Stomach (tissue), 9 donors: ENCODE measurements around the gene DLG2. TPM values are rescaled to one million over a fixed set of nuclear protein-coding genes. Genes with fewer than 3 reads are reported as not detected.
A peak's percentile ranks its signal among the peaks of the same experiment; 100 is the strongest.

ENCODE experiments used
- DNase-seq, 2 donors: peaks; one replicate each; pipeline versions ENCODE4 v3.0.0 to v3.0.0-alpha.2; 2013 to 2019
- H3K27ac ChIP-seq, 5 donors: fragments of 200-600 bp in 4 of 5; sonication (generic) in 4 of 5; one replicate each; pipeline ENCODE4 v1.5.1; 2013 to 2019; ENCODE audit warnings: mild to moderate bottlenecking in 1 of 5, moderate library complexity in 1 of 5
- H3K27me3 ChIP-seq, 3 donors: fragments of 200-600 bp; sonication (generic); one replicate each; pipeline ENCODE4 v1.5.1; 2017 to 2019; ENCODE audit warnings: mixed run types in 1 of 3
- H3K36me3 ChIP-seq, 4 donors: fragments of 200-600 bp; sonication (generic); 1 replicate in 3 of 4; 2 replicates in 1 of 4; pipeline ENCODE4 v1.5.1; 2016 to 2019
- H3K4me1 ChIP-seq, 4 donors: fragments of 200-600 bp; sonication (generic); one replicate each; pipeline ENCODE4 v1.5.1; 2016 to 2019
- H3K4me3 ChIP-seq, 4 donors: fragments of 200-600 bp; sonication (generic) in 3 of 4; one replicate each; pipeline ENCODE4 v1.5.1; 2016 to 2019; ENCODE audit warnings: mild to moderate bottlenecking in 1 of 4
- H3K9me3 ChIP-seq, 4 donors: fragments of 200-600 bp; sonication (generic); one replicate each; pipeline ENCODE4 v1.5.1; 2016 to 2019
- EP300 ChIP-seq: sonication (generic); formaldehyde crosslinking; IDR thresholded peaks from one replicate; pipeline ENCODE4 v1.6.1; 2017; ENCODE audit warnings: antibody characterized with exemption
- POLR2A ChIP-seq, 4 donors: fragments of 450-650 bp; IDR thresholded peaks; one replicate each; pipeline ENCODE4 v1.6.1; 2016; ENCODE audit warnings: antibody characterized with exemption in 4 of 4, control low read depth in 2 of 4, mild to moderate bottlenecking in 1 of 4, moderate library complexity in 1 of 4
- POLR2AphosphoS5 ChIP-seq, 3 donors: sonication (generic); formaldehyde crosslinking; IDR thresholded peaks; one replicate each; pipeline ENCODE4 v1.6.1; 2016; ENCODE audit warnings: antibody characterized with exemption in 3 of 3
- WGBS, 5 donors: extraction: QIAGEN DNeasy Blood & Tissue Kit in 3 of 5; methylation state at CpG; one replicate each; pipeline versions ENCODE4 v1.1.5 to v1.1.7; 2013 to 2018; 5-methylcytosine and 5-hydroxymethylcytosine counted together
- intact Hi-C: fragments of 100-400 bp; cut with DNase I; formaldehyde crosslinking; loops from one replicate; pipeline ENCODE4 v1.15.1; 2023; ENCODE audit warnings: low total_unique reads
- polyA plus RNA-seq, 3 donors: library from polyadenylated mRNA; stranded (reverse); fragments of 200-250 nt; gene quantifications; one replicate each; pipeline ENCODE4 v1.2.3, GENCODE V29; 2013
- total RNA-seq, 5 donors: library from RNA; depleted of rRNA; stranded (reverse); fragments of >200 nt; gene quantifications; one replicate each; pipeline versions ENCODE4 v1.1.0 to v1.2.3, GENCODE V29; 2014 to 2016
- TF ChIP-seq, protein P1 (sequence below), 7 experiments: fragments of 450-650 bp in 4 of 7; fragments of 200-600 bp in 3 of 7; sonication (generic) in 3 of 7; IDR thresholded peaks; one replicate each; pipeline ENCODE4 v1.5.1; 2016 to 2019; ENCODE audit warnings: antibody characterized with exemption in 7 of 7, control low read depth in 2 of 7, mild to moderate bottlenecking in 1 of 7
- donor health status: healthy with polysubstance abuse.
- donor health status: Bipolar disorder and iron deficiency.
- donor health status: healthy.

Gene DLG2
- total and polyA plus RNA-seq, 8 donors: 1.3 to 19.1 (median 3.5) TPM

GRCh38 chr11:85663753-85664614 is 36.8 kb upstream of the DLG2 start:
- Histone ChIP-seq H3K9me3 (no peaks in the 10 kb centered on the region), H3K4me3 (peak overlapping the region; percentile 75 to 88 (median 82)), H3K27ac (peak overlapping the region; percentile 95 to 99 (median 98)), H3K4me1 (peaks cover 8 to 62% (median 52%) of the 10 kb centered on the region in 4 donors), H3K27me3 (no peaks in the 10 kb centered on the region), H3K36me3 (peaks cover 0 to 34% (median 17%) of the 10 kb centered on the region in 4 donors)
- TF ChIP-seq EP300 (no peak), POLR2A (IDR thresholded peaks at IDR 0.05) (peak in 1 of 4 donors; percentile 43), POLR2AphosphoS5 (IDR thresholded peaks at IDR 0.05) (peak in 2 of 3 donors; percentile 45 to 69)
- TF ChIP-seq, protein P1, sequence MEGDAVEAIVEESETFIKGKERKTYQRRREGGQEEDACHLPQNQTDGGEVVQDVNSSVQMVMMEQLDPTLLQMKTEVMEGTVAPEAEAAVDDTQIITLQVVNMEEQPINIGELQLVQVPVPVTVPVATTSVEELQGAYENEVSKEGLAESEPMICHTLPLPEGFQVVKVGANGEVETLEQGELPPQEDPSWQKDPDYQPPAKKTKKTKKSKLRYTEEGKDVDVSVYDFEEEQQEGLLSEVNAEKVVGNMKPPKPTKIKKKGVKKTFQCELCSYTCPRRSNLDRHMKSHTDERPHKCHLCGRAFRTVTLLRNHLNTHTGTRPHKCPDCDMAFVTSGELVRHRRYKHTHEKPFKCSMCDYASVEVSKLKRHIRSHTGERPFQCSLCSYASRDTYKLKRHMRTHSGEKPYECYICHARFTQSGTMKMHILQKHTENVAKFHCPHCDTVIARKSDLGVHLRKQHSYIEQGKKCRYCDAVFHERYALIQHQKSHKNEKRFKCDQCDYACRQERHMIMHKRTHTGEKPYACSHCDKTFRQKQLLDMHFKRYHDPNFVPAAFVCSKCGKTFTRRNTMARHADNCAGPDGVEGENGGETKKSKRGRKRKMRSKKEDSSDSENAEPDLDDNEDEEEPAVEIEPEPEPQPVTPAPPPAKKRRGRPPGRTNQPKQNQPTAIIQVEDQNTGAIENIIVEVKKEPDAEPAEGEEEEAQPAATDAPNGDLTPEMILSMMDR (IDR thresholded peaks at IDR 0.05): peak in 5 of 7 experiments; percentile 56 to 66 (median 57)
- intact Hi-C loops: no loop called here
- DNase-seq: peak; percentile 88 to 94
- 0% methylated on average over 59 to 73 of the region's 73 CpGs for WGBS, 5 donors

DNA sequence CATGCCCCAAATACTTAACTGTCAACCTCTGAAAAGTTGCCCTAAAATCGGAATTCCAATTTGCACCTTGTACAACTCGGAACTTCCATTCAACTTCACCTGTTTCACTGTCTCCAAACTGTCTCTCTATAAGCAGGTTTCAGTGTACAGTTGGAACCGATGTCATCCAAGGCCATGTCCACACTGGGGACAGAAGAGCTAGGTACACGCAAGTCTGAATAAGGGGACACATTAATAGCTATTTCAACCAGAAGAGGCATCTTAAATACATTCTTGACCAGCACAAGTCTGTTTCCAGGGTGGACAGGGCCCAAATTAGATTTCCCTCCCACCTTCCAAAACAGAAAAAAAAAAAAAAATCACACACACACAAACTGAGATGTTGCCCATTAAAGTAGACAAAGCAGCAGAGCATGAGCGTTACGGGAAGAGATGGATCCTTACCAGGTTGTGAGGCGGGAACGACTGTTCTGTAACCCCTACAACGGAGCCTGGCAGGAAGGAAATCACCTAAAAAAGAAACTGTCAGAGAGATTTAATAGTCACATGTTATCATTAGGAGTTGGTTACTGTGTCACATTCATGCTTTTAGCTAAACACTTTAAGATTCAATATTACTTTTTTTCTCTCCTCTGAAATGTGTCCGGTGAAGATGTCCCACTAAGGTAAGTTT is 36.1 kb upstream of the DLG2 start:
- Histone ChIP-seq H3K27me3 (no peaks in the 10 kb centered on the region), H3K9me3 (no peaks in the 10 kb centered on the region), H3K36me3 (peaks cover 0 to 39% (median 22%) of the 10 kb centered on the region in 4 donors), H3K4me1 (peaks cover 12 to 70% (median 59%) of the 10 kb centered on the region in 4 donors), H3K27ac (peak overlapping the region in 4 of 5 donors; percentile 95 to 99 (median 98)), H3K4me3 (peak overlapping the region; percentile 75 to 88 (median 82))
- WGBS, 5 donors: 0 to 4% (median 3%) methylated on average over 10 of the region's 10 CpGs
- DNase-seq: no peak
- no peak for TF ChIP-seq EP300
- TF ChIP-seq, protein P1 (IDR thresholded peaks at IDR 0.05): no peak
- TF ChIP-seq POLR2A (IDR thresholded peaks at IDR 0.05): no peak
- TF ChIP-seq POLR2AphosphoS5 (IDR thresholded peaks at IDR 0.05): no peak
- intact Hi-C loops: no loop called here

- Histone ChIP-seq H3K4me1 (peaks cover 11 to 78% (median 68%) of the 10 kb centered on the region in 4 donors), H3K4me3 (peak overlapping the region; percentile 75 to 88 (median 82)), H3K27me3 (no peaks in the 10 kb centered on the region), H3K9me3 (no peaks in the 10 kb centered on the region), H3K27ac (peak overlapping the region in 2 of 5 donors; percentile 9 to 98), H3K36me3 (peaks cover 0 to 50% (median 33%) of the 10 kb centered on the region in 4 donors)
- TF ChIP-seq, protein P1 (IDR thresholded peaks at IDR 0.05): no peak
- intact Hi-C loops: no loop called here
- DNase-seq: no peak
- WGBS, 5 donors: 2 to 8% (median 5%) methylated on average over 4 of the region's 4 CpGs
Observed at GRCh38 chr11:85661972-85662664, 35.0 kb upstream of the DLG2 start.

DNA sequence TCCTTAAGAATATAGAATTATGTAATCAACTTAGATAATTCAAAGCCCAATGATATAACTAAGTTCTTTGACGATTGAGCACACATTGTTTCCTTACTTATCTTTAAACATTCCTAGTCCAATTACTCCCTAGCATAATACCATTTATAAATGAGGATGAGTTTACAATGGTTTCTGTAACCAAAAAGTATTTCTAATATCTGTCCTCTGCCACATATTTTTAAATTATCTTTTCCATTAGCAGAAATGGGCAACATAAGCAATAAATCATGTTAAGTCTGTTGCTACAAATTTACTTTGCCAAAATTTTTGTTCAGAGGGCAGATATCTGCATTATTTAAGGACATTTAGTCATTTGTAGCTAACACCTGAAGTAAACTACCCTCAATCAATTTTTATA is 31.0 kb upstream of the DLG2 start:
- intact Hi-C loops: no loop called here
- Histone ChIP-seq H3K27me3 (no peaks in the 10 kb centered on the region), H3K4me3 (no peak overlapping the region), H3K27ac (no peak overlapping the region), H3K9me3 (no peaks in the 10 kb centered on the region), H3K36me3 (peaks cover 6 to 87% (median 71%) of the 10 kb centered on the region in 4 donors), H3K4me1 (peaks cover 4 to 73% (median 60%) of the 10 kb centered on the region in 4 donors)
- TF ChIP-seq POLR2AphosphoS5 (IDR thresholded peaks at IDR 0.05) (no peak), POLR2A (IDR thresholded peaks at IDR 0.05) (no peak), EP300 (no peak)
- TF ChIP-seq, protein P1 (IDR thresholded peaks at IDR 0.05): no peak
- no peak for DNase-seq
- WGBS, 5 donors: 16 to 28% (median 20%) methylated on average over 1 of the region's 1 CpG
